K562 treated with DMSO at 1 percent for 4 hours (cell line): ENCODE results near the gene PPM1H. TPM values are rescaled to one million over a fixed set of nuclear protein-coding genes. Genes with fewer than 3 reads are reported as not detected.

Experiments
- total RNA-seq: library from RNA; unstranded; fragments of 300-600 nt; gene quantifications from 2 replicates; pipeline ENCODE4 v1.2.3, GENCODE V29; 2022; ENCODE audit not compliant: insufficient read depth

The PPM1H gene, protein sequence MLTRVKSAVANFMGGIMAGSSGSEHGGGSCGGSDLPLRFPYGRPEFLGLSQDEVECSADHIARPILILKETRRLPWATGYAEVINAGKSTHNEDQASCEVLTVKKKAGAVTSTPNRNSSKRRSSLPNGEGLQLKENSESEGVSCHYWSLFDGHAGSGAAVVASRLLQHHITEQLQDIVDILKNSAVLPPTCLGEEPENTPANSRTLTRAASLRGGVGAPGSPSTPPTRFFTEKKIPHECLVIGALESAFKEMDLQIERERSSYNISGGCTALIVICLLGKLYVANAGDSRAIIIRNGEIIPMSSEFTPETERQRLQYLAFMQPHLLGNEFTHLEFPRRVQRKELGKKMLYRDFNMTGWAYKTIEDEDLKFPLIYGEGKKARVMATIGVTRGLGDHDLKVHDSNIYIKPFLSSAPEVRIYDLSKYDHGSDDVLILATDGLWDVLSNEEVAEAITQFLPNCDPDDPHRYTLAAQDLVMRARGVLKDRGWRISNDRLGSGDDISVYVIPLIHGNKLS
- 11.3 and 14.3 TPM in 2 replicates for total RNA-seq

GRCh38 chr12:62934799-62935674 lies at the start of gene PPM1H:
TSS of gene PPM1H (minus strand) at chr12:62935150. CDS start at chr12:62934736, 414 bp downstream.

Other genes starting within 250 kb of the PPM1H start
- not detected in 2 replicates for gene AVPR1A, start 216.1 kb upstream of the PPM1H start, total RNA-seq